ENCODE measurements around the gene C5orf34. TPM values are rescaled to one million over a fixed set of nuclear protein-coding genes. Genes with fewer than 3 reads are reported as not detected.

The C5orf34 gene
- total and polyA plus RNA-seq, 9 of the 15 experiments (the other 6 are each of a cell fraction or from before 2014, with no cell fraction given), result 13.2 to 32.6 (median 20.7) TPM

GRCh38 chr5:43491326-43491725, 23.6 kb downstream of the C5orf34 start (continued):
- TF ChIP-seq, protein P1, sequence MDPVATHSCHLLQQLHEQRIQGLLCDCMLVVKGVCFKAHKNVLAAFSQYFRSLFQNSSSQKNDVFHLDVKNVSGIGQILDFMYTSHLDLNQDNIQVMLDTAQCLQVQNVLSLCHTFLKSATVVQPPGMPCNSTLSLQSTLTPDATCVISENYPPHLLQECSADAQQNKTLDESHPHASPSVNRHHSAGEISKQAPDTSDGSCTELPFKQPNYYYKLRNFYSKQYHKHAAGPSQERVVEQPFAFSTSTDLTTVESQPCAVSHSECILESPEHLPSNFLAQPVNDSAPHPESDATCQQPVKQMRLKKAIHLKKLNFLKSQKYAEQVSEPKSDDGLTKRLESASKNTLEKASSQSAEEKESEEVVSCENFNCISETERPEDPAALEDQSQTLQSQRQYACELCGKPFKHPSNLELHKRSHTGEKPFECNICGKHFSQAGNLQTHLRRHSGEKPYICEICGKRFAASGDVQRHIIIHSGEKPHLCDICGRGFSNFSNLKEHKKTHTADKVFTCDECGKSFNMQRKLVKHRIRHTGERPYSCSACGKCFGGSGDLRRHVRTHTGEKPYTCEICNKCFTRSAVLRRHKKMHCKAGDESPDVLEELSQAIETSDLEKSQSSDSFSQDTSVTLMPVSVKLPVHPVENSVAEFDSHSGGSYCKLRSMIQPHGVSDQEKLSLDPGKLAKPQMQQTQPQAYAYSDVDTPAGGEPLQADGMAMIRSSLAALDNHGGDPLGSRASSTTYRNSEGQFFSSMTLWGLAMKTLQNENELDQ (CRISPR knock-in tag; IDR thresholded peaks at IDR 0.05; ENCODE audit: borderline replicate concordance), result no peak
- TF ChIP-seq ZNF77 (CRISPR knock-in tag; IDR thresholded peaks at IDR 0.05) (no peak), MBD1 (CRISPR knock-in tag; IDR thresholded peaks at IDR 0.05) (no peak), CLOCK (CRISPR knock-in tag; IDR thresholded peaks at IDR 0.05; ENCODE audit: borderline replicate concordance) (no peak)

Measured in K562 (cell line).